HG03571 (cell line): Measurements from ENCODE around the gene KIF13A.
A peak's percentile ranks its signal among the peaks of the same experiment; 100 is the strongest.
"Not testable (repeated sequence)": the region's sequence is repeated elsewhere in the genome, so short reads cannot be mapped to it uniquely, and the experiment has no call there.

Experiments
- ATAC-seq: cut with Tn5 transposase; IDR thresholded peaks from one replicate; pipeline ENCODE4 v1.9.1; 2021; ENCODE audit not compliant: unreplicated experiment

KIF13A gene

DNA sequence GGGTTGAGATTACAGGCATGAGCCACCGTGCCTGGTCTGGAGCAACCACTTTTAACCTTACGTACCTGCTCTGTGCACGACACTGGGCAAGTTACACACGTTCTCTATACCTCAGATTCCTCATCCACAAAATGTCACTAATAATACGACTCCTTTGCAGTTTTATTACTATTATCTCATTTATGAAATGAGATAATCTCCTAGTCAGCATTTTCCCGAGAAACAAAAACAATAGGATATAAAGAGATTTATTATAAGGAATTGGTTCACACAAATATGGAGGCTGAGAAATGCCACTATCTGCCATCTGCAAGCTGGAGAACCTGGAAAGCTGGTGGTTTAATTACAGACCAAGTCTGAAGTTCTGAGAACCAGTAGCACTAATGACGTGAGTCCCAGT lies 12.0 kb upstream of the KIF13A start:
- no peak for ATAC-seq

DNA sequence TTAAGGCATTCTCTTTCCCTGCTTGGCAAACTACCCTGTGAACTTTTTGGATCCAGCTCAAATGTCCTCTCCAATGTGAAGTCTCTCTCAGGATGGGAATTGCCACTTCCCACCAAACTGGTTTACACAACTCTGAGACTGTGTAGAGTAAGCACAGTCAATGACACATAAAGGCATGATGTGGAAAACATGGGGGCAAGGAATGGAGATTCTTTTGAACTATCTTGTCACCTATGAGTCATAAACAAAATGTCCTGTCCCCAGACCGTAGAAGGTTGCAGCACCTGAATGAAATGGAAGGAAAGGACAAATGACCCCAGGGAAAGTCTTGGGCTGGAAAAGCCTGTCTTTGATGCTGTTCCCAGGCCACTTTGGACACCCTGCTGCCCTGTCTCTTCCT lies 11.0 kb upstream of the KIF13A start:
- no peak for ATAC-seq

DNA sequence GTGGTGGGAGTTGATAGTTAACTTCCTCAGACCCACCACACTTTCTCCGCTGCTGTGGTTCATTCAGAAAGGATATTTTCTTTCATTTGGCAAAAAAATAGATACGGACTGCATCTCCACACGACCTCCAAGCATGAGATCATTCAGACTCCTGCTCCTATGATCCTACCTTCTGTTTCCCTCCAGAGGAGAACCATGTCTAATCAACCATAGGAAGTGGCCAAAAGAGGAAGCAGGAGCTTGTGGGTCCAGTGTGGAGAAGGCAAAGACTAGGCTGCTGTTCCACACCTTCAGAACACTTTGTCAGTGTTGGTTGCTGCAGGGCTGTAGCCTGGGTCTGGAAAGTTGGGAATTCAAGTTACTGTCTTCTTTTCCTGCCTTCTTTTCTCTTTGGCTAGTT lies 10.6 kb upstream of the KIF13A start:
- ATAC-seq, result no peak

DNA sequence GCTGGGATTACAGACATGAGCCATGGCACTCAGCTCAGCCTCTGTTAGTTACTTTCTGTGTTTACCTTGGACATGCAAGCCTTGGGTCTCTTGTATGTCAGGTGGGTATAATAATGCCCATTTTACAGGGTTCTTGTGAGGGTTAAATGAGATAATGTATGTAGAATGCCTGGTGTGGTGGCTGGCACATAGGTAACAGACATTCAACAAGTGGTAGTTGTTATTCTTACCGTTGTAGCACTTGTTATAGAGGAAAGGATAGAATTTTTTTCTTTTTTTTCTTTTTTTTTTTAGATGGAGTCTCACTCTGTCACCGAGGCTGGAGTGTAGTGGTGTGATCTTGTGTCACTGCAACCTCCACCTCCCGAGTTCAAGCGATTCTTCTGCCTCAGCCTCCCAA lies 8.0 kb upstream of the KIF13A start:
- no peak for ATAC-seq

DNA sequence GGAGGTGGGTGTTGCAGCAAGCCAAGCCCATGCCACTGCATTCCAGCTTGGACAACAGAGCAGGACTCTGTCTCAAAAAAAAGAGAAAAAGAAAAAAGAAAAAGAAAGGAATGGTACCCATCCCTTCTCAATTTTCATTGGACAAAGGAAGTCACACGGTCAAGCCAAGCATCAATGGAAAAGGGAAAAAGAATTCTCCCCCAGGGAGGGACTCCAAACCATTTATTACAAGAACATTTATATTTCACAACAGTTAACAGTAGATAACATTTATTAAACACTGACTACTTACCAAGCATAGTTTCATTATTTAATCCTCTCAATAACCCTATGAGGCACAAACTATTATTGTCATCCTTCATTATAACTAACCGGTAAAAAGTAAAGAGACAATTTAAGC lies 6.6 kb upstream of the KIF13A start:
- no peak for ATAC-seq

DNA sequence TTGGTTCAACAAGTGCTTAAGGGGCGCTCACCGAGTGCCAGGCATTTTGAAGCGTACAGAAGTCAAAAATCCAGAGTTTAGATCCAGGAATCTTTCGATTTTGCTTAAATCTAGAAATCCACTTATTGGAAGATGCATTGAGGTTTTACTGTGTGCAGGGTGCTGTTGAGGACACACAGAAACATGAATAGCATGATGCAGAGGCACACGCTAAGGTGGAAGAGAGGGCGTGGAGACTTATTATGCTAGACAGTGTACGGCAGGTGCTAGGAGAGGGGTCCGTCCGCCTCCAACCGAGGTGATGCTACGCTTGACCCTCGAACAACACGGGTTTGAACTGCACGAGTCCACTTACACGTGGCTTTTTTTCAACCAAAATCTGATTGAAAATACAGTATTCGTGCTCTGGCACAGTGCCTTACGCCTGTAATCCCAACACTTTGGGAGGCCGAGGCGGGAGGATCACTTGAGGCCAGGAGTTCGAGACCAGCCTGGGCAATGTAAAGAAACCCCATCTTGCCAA lies 1.0 kb upstream of the KIF13A start:
- ATAC-seq, result no peak

DNA sequence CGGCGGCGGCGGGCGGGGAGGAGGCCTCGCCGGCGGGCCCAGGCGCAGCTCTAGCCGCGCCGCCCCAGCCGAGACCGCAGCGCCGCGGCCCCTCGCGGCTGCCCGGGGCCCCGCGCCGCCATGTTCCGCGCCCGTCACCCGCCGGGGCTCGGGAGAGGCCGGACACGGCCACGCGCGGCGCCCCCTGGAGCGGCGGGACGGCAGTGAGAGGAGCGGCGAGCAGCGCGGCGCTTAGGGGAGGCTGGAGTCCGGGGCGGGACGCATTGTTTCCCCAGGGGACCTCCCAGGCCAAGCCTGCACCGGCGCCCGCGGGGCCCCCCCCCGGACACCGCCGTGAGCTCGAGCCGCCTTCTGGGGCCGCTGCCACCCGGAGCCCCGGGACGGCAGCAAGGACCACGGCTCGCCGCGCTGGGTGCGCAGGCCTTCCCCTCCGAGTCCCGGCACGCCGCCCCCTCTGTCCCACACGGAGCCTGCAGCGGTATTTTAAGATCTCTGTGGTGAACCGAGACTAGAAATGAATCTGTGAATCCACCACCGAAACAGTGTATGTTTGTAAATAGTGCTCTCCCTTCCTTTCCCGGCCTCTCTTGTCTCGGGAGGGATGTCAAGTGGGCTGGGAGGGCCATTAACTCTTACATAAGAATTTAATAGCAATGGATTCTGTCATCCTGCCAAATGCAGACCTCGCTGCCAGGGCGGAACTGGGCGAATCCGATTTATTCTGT lies 424 bp upstream of the KIF13A start:
- peak; percentile 74 for ATAC-seq

DNA sequence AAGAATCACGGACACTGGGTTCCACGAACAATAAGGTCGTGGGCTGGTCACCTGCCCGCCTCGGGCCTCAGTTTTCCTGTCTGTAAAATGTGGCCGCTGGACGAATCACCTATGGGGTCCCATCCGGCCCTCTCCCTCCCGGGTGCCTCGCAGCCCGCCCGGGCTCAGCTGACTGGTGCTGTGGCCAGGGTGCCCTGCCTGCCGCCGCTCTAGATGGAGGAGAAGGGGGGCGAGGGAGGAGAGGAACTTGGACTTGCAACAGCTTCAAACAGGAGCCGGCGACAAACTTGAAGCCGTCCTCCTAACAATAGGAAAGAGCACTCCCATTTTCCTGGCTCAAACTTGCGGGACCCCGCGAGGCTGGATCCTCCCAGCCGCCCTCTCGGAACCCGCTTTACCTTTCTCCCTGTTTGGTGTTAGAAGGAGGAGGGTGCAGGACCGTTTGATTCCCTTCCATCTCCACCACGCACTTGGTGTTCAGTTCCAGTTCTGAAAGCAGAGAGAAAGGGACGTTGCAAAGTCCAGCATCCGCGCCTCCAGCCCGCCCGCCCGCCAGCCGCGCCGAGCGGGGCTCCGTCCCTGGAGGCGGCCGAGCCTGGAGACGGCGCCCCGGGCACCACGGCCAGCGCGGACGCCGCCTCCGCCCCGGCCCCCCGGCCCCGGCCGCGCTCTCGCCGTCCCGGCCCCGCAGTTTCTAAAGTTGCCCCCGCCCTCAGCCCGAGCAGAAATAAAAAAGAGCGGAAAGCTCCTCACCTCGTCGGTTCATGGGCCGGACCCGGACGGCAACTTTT lies 584 bp downstream of the KIF13A start:
- ATAC-seq, result peak; percentile 24

DNA sequence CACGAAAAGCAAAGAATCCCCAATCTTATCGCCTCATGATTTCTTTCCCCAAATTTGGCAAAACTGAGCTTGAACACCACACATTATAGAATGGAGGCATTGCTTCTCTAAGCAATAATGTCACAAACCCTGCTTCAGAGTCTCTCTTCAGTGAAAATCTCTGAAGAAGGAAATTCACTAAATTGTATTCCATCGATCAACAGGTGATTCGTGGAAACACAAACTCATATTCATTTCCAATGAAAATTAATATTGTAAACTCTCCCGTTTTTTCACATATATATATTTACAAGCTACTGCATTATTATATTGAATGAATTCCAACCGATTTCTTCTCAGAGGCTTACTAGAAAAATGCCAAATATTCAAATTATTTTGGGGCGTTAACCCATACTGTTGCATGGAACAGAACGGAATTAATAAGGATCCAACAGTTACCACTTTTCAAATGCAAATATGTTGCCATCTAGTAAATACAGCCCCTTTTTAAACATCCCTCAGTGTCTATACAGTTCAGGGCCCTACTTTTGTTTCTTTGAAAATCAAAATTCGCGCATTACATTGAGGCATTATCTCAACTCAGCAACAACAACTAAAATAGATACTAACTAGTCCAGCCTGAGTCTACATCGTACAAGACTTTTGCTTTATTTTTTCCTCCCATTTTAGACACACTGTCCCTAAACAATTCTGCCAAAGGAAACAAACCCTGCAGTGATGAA lies 1.3 kb downstream of the KIF13A start:
- no peak for ATAC-seq

DNA sequence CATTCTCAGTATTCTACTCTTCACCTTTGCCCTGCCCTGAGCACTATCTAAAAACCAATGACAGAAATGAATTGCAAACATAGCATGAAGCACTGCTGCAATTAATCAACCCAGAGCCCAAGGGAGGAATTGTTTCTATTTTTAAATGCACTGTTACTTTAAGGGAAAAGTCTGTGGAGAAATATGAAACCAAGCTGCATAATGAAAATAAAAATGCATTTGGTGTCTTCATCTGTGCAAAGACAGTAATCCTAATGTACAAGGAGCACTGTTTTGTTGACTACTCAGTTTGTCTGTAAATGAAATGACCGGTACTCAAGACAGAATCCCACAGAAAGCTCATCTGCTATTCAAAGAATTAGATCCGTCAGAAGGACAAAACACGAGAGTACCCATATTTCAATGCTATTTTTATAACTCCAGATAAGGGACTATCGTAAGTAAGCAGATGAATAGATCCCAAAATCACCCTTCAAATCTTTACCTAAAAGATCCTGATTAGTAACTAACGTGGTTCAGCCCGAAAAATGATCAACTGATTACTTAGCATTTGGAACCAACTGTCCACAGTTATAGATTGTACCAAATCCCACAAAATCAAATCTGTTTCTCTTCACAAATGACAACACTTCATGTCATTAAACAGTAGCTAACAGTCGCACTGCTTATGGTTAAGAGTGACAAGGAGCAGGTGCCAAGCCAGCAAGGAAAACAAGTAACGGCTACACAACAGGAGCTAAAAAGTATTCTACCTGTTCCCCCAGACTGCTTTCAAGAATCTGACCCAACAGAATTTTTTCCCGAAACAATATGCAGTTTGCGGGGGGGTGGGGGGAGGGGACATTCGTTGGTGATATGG lies 2.4 kb downstream of the KIF13A start:
- no peak for ATAC-seq

DNA sequence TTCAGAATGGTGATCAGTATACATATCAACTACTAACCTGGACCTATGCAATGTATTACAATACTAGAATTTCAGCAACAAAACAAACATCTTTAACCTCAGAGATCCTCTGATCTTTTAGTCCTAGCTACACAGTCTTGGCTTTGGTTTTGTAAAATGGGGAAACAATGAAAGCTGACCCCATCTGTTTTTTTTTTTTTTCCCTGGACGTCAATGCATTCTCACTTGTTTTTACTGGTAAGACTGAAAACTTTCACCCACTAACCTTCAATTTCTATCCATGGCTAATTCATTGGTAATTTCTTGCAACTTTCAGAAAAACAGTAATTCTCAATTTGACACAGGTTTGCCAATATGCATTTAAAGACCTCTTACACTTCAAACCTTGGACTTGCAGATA lies 3.0 kb downstream of the KIF13A start:
- ATAC-seq, result no peak

DNA sequence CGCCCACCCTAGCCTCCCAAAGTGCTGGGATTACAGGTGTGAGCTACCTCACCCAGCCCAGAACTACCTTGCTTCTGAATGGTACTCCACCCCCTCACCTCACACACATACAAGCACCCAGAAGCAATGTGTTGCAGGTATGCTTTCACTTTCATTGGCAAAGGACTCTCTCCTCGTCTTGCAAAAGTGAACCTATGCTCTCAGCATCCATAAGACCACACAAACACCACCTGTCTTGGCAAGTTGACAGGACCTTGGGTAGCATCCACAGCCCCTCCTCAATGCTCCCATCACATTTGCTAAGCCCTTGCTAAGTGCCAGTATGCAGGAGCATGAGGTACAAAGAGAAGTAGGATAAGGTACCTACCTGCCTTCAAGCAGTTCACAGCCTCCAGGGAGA lies 3.7 kb downstream of the KIF13A start:
- ATAC-seq, result no peak

DNA sequence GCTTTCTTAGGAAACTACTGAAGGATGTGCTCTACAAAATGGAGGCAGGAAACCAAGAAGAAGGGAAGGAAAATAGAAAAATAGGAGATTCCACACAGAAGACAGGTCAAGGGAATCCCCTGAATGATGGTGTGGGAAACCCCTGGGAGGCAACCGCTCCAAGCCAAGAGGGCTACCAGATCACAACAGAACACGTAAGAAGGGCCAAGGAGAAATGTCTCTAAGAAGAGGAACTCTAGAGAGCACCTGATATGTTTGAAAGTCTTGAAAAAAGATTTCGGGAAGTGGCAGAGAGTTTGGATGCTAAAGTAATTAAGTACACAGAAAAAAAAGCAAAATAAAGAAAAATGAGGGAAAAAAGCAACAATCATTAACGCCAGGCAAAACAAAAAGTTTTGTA lies 7.1 kb downstream of the KIF13A start:
- ATAC-seq, result no peak

DNA sequence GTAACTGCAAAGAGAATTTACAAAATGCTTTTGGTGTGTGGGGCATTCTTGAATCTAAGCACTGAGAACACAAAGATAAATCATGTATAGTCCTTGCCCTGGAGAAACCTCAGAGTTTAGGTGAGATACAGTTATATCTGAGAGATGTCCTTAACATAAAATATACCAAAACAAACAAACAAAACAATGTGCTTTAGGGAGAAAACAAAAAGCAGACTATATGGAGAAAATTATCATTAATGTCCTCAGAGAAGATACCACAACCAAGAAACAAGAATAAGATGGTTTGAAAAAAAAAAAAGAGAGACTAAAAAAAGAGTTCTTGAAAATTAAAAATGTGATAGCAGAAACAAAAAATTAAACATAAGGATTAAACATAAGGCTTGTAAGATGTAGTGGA lies 8.0 kb downstream of the KIF13A start:
- no peak for ATAC-seq

DNA sequence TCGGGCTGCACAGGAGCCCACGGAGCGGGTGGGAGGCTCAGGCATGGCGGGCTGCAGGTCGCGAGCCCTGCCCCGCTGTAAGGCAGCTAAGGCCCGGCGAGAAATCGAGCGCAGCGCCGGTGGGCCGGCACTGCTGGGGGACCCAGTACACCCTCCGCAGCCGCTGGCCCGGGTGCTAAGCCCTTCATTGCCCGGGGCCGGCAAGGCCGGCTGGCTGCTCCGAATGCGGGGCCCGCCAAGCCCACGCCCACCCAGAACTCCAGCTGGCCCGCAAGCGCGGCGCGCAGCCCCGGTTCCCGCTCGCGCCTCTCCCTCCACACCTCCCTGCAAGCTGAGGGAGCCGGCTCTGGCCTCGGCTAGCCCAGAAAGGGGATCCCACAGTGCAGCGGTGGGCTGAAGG lies 11.2 kb downstream of the KIF13A start:
- ATAC-seq, result not testable (repeated sequence)

DNA sequence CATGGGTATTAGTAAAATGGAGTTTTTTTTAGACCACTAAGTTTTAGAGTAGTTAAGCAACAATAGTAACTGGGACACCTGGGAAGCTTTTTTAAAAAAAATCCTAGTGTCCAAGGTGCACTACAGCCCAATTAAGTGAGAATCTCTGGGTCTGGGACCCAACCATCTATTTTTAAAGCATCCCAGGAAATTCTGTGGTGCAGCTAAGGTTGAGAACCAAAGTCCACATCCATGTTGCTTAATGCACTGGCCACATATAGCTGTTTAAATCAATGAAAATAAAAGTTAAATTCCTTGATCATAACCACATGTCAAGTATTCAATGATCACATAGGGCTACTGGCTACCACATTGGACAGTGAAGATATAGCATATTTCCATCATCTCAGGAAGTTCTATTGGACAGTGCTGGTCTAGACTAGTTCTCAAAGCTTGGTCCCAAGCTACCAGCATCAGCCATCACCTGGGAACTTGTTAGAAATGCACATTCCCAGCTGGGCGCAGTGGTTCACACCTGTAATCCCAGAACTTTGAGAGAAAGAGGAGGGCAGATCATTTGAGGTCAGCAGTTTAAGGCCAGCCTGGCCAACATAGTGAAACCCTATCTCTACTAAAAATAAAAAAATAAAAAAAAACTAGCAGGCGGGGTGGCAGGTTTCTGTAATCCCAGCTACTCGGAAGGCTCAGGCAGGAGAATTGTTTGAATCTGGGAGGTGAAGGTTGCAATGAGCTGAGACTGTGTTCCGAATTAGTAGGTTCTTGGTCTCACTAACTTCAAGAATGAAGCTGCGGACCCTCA lies 12.7 kb downstream of the KIF13A start:
- ATAC-seq, result no peak

DNA sequence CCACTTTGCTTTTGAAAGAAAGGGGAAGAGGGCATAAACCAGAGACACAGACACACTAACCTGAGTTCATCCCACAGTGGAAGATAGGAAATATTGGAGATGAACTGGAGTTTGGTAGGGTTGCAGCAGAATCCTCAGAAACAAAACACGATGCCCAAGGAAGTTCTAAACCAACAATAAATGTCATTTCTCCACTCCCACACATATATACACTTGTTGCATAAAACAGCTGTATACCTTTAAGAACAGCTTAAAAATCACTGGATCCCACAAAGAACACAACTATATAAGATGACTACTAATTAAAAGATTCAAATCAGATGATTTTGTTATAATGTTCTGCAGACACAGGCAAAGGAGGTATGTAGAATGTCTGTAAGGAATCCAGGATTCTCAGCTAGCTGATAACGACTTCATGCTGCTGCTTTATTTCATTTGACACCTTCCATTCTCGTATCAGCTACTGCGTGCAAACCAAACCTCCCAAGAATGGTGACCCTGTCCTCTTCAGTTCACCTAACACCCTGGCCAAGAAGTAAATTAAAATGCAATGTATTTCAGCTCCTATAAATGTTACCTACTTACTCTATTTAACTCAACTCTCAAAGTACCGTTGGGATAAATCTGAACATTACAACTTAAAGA lies 14.3 kb downstream of the KIF13A start:
- ATAC-seq, result no peak

DNA sequence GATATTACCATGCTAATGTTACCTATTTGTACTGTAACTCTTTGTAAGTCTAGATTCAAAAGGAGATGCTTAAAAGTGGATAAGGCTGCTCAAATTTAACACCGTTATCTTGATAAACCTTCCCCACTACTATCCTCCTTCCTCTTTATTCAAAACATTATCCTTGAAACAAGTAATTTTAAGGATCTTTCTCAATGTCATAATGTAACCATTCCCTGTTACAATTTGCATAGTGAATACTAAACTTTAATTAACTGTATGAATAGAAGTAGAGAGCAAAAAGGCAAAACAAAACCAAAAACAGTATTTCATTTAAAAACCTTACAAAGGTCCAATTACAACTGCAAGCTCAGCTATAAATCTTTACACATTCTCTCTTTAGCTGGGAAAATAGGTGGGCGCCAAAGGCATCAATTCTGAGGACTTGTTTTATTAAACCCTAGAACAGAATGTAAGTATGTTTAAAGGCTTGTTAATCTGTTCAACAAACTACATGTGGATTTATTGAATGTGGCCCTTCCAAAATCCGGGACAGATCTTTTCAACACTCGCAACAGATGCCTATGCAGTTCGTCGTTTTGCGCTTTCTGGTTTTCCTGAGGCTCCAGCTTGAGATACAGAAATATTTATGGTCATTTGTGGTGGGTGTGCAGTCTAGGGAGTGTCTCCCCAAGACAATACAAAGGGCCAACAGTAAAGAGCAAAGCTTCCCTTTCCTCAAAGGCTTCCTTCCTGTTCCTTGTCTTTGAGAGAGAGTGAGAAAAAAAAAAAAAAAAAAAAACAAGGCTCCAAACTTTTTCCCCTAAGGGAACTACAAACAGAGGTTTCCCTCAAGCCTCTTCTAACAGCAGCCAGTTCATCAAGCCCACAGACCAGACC lies 15.1 kb downstream of the KIF13A start:
- no peak for ATAC-seq
